22Rv1 (cell line): Measurements from ENCODE around the gene NTNG1.

ENCODE experiments used
- ZFX ChIP-seq: fragments of 450-650 bp; IDR thresholded peaks from 2 replicates; pipeline ENCODE4 v1.6.1; 2017; ENCODE audit warnings: antibody characterized with exemption, borderline replicate concordance
- TF ChIP-seq, protein P1 (sequence below): fragments of 450-650 bp; IDR thresholded peaks from 2 replicates; pipeline ENCODE4 v1.5.1; 2017; ENCODE audit warnings: mild to moderate bottlenecking

GRCh38 chr1:107110326-107110725 lies 30.5 kb upstream of the NTNG1 start:
- TF ChIP-seq, protein P1, sequence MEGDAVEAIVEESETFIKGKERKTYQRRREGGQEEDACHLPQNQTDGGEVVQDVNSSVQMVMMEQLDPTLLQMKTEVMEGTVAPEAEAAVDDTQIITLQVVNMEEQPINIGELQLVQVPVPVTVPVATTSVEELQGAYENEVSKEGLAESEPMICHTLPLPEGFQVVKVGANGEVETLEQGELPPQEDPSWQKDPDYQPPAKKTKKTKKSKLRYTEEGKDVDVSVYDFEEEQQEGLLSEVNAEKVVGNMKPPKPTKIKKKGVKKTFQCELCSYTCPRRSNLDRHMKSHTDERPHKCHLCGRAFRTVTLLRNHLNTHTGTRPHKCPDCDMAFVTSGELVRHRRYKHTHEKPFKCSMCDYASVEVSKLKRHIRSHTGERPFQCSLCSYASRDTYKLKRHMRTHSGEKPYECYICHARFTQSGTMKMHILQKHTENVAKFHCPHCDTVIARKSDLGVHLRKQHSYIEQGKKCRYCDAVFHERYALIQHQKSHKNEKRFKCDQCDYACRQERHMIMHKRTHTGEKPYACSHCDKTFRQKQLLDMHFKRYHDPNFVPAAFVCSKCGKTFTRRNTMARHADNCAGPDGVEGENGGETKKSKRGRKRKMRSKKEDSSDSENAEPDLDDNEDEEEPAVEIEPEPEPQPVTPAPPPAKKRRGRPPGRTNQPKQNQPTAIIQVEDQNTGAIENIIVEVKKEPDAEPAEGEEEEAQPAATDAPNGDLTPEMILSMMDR, result no peak
- TF ChIP-seq ZFX, result no peak
